NCI-H446 (cell line): ENCODE data around the gene APOBEC4.

ENCODE experiments used
- DNase-seq, 2 experiments: peaks; one replicate each; lab custom pipeline; 2025; lab: John Stamatoyannopoulos, UW

APOBEC4 gene

GRCh38 chr1:183675381-183675780 lies 22.3 kb upstream of the APOBEC4 start:
- no peak for DNase-seq

- DNase-seq = peak; percentile 14 to 53
Measured at GRCh38 chr1:183674886-183675285, 21.8 kb upstream of the APOBEC4 start.

GRCh38 chr1:183674339-183674738 lies 21.2 kb upstream of the APOBEC4 start:
- peak; percentile 82 to 94 for DNase-seq

GRCh38 chr1:183673605-183674323 lies 20.6 kb upstream of the APOBEC4 start:
- DNase-seq = peak; percentile 28 to 64

- no peak for DNase-seq
Measured at GRCh38 chr1:183670169-183670568, 17.1 kb upstream of the APOBEC4 start.

GRCh38 chr1:183656355-183656754 lies 3.2 kb upstream of the APOBEC4 start:
- no peak for DNase-seq

- DNase-seq = peak; percentile 87 to 91
Measured at GRCh38 chr1:183655562-183656075, 2.5 kb upstream of the APOBEC4 start.

- no peak for DNase-seq
Measured at GRCh38 chr1:183654706-183655105, 1.6 kb upstream of the APOBEC4 start.

- no peak for DNase-seq
Measured at GRCh38 chr1:183653876-183654451, 848 bp upstream of the APOBEC4 start.

- DNase-seq = no peak
Measured at GRCh38 chr1:183653462-183653794, 312 bp upstream of the APOBEC4 start.

GRCh38 chr1:183652107-183652506 lies 1.0 kb downstream of the APOBEC4 start:
- no peak for DNase-seq

- DNase-seq = no peak
Measured at GRCh38 chr1:183651612-183652011, 1.5 kb downstream of the APOBEC4 start.

- no peak for DNase-seq
Measured at GRCh38 chr1:183648042-183648441, 5.1 kb downstream of the APOBEC4 start.

- no peak for DNase-seq
Measured at GRCh38 chr1:183646776-183647175, 6.3 kb downstream of the APOBEC4 start.

- DNase-seq = no peak
Measured at GRCh38 chr1:183645531-183645930, 7.6 kb downstream of the APOBEC4 start.

GRCh38 chr1:183642166-183642565 lies 10.9 kb downstream of the APOBEC4 start:
- no peak for DNase-seq

GRCh38 chr1:183640193-183640592 lies 12.9 kb downstream of the APOBEC4 start:
- DNase-seq = no peak

- no peak for DNase-seq
Measured at GRCh38 chr1:183638649-183639387, 14.3 kb downstream of the APOBEC4 start.

GRCh38 chr1:183636783-183637182 lies 16.3 kb downstream of the APOBEC4 start:
- DNase-seq = no peak

- no peak for DNase-seq
Measured at GRCh38 chr1:183636334-183636682, 16.8 kb downstream of the APOBEC4 start.

GRCh38 chr1:183635606-183636333 lies 17.3 kb downstream of the APOBEC4 start, which contains the start of gene ARPC5:
Gene ARPC5, minus strand, starts transcription at chr1:183635783. Its CDS starts 124 bp downstream, at chr1:183635659.
- DNase-seq = peak; percentile 97 to 99

- peak in 1 of 2 experiments; percentile 61 for DNase-seq
Measured at GRCh38 chr1:183635099-183635605, 18.0 kb downstream of the APOBEC4 start.
